ENCODE results near the gene FAM219B. TPM values are rescaled to one million over a fixed set of nuclear protein-coding genes. Genes with fewer than 3 reads are reported as not detected.
"Not testable (repeated sequence)": the region's sequence is repeated elsewhere in the genome, so short reads cannot be mapped to it uniquely, and the experiment has no call there.

Gene FAM219B
- total RNA-seq, 2 experiments from 2014 or later: 31.5 to 37.6 TPM

DNA sequence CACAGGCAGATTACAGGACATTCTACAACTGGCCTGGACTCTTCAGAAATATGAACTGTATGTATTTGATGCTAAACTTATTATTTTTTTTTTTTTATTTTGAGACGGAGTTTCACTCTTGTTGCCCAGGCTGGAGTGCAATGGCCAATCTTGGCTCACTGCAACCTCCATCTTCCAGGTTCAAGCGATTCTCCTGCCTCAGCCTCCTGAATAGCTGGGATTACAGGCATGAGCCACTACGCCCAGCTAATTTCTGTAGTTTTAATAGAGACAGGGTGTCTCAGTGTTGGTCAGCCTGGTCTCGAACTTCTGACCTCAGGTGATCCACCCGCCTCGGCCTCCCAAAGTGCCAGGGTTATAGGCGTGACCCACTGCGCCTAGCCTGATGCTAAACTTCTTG lies 7.1 kb upstream of the FAM219B start:
- not testable (repeated sequence) for H3K27ac Mint-ChIP-seq, DNase-seq, H3K27me3 Mint-ChIP-seq, H3K4me1 Mint-ChIP-seq, H3K9me3 Mint-ChIP-seq, H3K4me3 Mint-ChIP-seq
- H3K36me3 Mint-ChIP-seq: peaks cover 22% of the 10 kb centered on the region

GRCh38 chr15:74913041-74913440 lies 6.4 kb upstream of the FAM219B start:
- Mint-ChIP-seq H3K4me3 (no peak overlapping the region), H3K27ac (no peak overlapping the region), H3K4me1 (no peaks in the 10 kb centered on the region), H3K36me3 (peaks cover 18% of the 10 kb centered on the region), H3K9me3 (no peaks in the 10 kb centered on the region), H3K27me3 (no peaks in the 10 kb centered on the region)
- no peak for DNase-seq

- H3K27ac Mint-ChIP-seq: no peak overlapping the region
- H3K36me3 Mint-ChIP-seq: peaks cover 24% of the 10 kb centered on the region
- peaks cover 25% of the 10 kb centered on the region for H3K4me1 Mint-ChIP-seq
- H3K9me3 Mint-ChIP-seq: no peaks in the 10 kb centered on the region
- DNase-seq: no peak
- H3K27me3 Mint-ChIP-seq: no peaks in the 10 kb centered on the region
- no peak overlapping the region for H3K4me3 Mint-ChIP-seq
These were observed 2.0 kb upstream of the FAM219B start for GRCh38 chr15:74908635-74909034.

DNA sequence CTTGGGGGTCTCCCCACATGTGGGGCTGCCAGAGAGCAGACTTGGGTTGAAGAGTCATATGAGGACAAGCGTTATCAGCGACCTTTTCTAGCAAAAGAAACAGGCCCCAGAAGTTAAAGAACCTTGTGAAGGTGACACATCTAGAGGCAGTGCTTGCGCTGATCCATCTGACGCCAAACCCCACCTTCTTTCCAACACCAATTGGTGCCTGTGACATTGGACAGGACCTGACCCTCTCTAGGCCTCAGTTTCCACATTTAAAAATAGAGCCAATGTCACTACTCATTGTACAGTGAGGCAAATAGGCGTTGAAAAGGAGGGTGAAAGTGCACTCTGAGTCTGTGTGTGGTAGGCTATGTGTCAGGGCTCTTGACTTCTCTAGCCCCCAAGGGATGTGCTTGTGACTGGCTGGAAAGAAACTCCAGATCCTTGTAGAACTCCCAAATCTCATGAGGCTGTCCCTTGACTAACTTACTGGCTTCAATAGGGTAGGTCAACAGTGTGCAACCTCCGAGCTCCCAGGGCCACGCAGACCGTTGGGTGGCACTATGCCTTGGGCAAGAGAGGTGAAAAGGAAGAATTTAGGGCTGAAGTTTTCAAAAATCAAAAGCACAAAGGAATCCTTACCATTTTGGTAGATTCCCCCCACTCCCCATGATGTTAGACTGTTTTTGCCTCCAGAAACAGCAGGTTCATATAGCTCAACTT lies 666 bp upstream of the FAM219B start:
- H3K27me3 Mint-ChIP-seq: no peaks in the 10 kb centered on the region
- H3K36me3 Mint-ChIP-seq: peaks cover 27% of the 10 kb centered on the region
- H3K27ac Mint-ChIP-seq: peak overlapping the region; percentile 89
- no peaks in the 10 kb centered on the region for H3K9me3 Mint-ChIP-seq
- no peak for DNase-seq
- H3K4me1 Mint-ChIP-seq: peaks cover 26% of the 10 kb centered on the region
- H3K4me3 Mint-ChIP-seq: peak overlapping the region; percentile 92

DNA sequence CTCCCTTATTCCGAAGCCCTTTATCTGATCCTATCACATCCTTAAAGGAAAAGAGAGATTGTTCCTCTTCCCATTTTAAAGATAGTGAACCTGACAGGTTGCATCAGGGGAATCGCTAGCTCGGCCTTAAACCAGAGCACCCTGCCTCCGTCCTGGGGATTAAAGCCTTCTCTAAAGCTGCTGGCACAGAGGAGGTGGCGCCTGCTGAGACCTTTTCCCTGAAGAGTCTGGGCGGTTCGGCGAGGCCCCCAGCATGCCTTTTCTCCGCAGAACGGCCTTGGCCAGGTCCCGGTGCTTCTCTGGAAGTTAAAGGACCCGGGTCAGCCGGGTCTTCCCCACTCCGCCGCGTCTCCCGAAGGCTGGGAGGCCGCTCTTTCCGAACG lies 593 bp downstream of the FAM219B start:
- Mint-ChIP-seq H3K4me1 (peaks cover 29% of the 10 kb centered on the region), H3K36me3 (peaks cover 27% of the 10 kb centered on the region), H3K27me3 (no peaks in the 10 kb centered on the region), H3K27ac (peak overlapping the region; percentile 70), H3K9me3 (no peaks in the 10 kb centered on the region), H3K4me3 (peak overlapping the region; percentile 92)
- DNase-seq: no peak

DNA sequence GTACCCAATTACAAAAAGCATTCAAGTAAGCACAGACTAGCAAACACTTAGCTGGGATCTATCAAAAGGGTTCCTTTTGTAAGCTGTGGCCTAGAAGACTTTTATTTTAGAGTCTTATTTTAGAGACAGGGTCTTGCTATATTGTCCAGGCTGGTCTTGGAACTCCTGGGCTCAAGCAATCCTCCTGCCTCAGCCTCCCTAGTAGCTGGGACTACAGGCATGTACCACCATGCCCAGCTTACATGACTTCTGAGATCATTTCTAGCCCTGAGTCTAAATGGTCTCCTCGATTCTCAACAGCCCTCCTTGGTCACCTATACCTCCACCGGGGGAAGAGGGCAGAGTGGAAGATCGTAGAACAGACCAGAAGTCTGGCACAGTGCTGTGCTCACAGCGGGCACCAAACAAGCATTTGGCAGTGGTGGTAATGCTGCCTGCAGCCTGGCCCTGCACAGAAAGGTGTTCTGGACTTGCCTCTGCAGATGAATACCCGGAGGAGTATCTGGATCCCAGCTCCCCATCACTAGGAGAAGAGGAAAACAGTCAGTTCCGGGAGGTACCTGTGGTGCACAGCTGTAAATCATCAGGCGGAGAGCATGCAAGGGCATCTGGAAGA lies 2.4 kb downstream of the FAM219B start:
- no peak overlapping the region for H3K4me3 Mint-ChIP-seq
- DNase-seq: no peak
- peaks cover 29% of the 10 kb centered on the region for H3K4me1 Mint-ChIP-seq
- H3K27ac Mint-ChIP-seq: no peak overlapping the region
- H3K9me3 Mint-ChIP-seq: no peaks in the 10 kb centered on the region
- peaks cover 36% of the 10 kb centered on the region for H3K36me3 Mint-ChIP-seq
- H3K27me3 Mint-ChIP-seq: no peaks in the 10 kb centered on the region

DNA sequence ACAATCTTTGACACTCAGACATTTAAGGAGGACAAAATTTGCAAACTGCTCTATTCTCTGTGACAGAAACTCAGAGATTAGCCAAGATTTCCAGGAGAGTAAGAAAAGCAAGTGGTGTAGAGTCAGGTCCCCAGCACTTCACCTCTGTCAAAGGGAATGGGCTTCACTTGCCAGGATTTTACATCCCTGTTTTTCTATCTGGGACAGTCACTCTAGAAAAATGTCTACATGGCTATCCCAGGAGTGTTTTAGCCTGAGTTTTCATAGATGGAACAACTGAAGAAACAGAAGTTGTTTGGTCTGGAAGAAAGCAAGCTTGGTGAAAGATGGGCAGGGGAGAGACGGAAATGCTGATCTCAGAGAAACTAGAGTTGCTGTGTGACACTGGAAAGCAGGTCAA lies 3.0 kb downstream of the FAM219B start:
- Mint-ChIP-seq H3K27me3 (no peaks in the 10 kb centered on the region), H3K4me1 (peaks cover 29% of the 10 kb centered on the region), H3K4me3 (no peak overlapping the region), H3K9me3 (no peaks in the 10 kb centered on the region), H3K27ac (peak overlapping the region; percentile 63), H3K36me3 (peaks cover 32% of the 10 kb centered on the region)
- no peak for DNase-seq

- Mint-ChIP-seq H3K36me3 (peaks cover 32% of the 10 kb centered on the region), H3K4me3 (no peak overlapping the region), H3K9me3 (no peaks in the 10 kb centered on the region), H3K27ac (peak overlapping the region; percentile 16), H3K27me3 (no peaks in the 10 kb centered on the region), H3K4me1 (peaks cover 29% of the 10 kb centered on the region)
- no peak for DNase-seq
These were observed 4.2 kb downstream of the FAM219B start for GRCh38 chr15:74902295-74903075.

- H3K4me1 Mint-ChIP-seq: peaks cover 23% of the 10 kb centered on the region
- DNase-seq: peak; percentile 52
- H3K36me3 Mint-ChIP-seq: peaks cover 30% of the 10 kb centered on the region
- no peak overlapping the region for H3K27ac Mint-ChIP-seq
- no peaks in the 10 kb centered on the region for H3K9me3 Mint-ChIP-seq
- no peaks in the 10 kb centered on the region for H3K27me3 Mint-ChIP-seq
- H3K4me3 Mint-ChIP-seq: no peak overlapping the region
These were observed 5.0 kb downstream of the FAM219B start for GRCh38 chr15:74901612-74902063.

- peak overlapping the region; percentile 56 for H3K27ac Mint-ChIP-seq
- no peaks in the 10 kb centered on the region for H3K9me3 Mint-ChIP-seq
- DNase-seq: no peak
- H3K4me3 Mint-ChIP-seq: no peak overlapping the region
- H3K36me3 Mint-ChIP-seq: peaks cover 30% of the 10 kb centered on the region
- no peaks in the 10 kb centered on the region for H3K27me3 Mint-ChIP-seq
- peaks cover 19% of the 10 kb centered on the region for H3K4me1 Mint-ChIP-seq
These were observed 9.3 kb downstream of the FAM219B start for GRCh38 chr15:74897300-74897701.

DNA sequence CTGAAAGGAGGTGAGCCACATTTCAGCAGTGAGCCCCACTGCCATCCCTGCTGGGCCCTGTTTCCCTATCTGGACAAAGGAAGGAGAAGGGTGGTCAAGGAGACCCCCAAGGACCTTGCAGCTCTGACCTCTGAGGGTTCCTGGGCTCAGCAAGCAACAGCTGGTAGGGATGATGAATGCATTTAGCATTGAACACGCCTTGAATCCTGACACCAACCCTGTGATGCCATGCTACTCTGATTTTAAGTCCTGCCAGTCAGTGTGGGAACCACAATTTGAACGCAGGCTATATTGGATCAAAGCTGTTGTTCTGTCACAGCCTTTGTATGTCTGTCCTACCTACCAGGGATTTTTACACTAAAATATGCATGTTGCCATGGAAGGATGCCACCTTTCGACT lies 10.3 kb downstream of the FAM219B start:
- H3K4me1 Mint-ChIP-seq: peaks cover 18% of the 10 kb centered on the region

GRCh38 chr15:74895830-74896229 lies 10.8 kb downstream of the FAM219B start:
- Mint-ChIP-seq H3K36me3 (peaks cover 37% of the 10 kb centered on the region), H3K27me3 (no peaks in the 10 kb centered on the region), H3K27ac (no peak overlapping the region), H3K4me1 (peaks cover 19% of the 10 kb centered on the region), H3K4me3 (no peak overlapping the region), H3K9me3 (no peaks in the 10 kb centered on the region)
- no peak for DNase-seq

More for the DNA sequence above, 10.3 kb downstream of the FAM219B start:
- no peak overlapping the region for H3K27ac Mint-ChIP-seq
- H3K9me3 Mint-ChIP-seq: no peaks in the 10 kb centered on the region
- no peak for DNase-seq
- no peaks in the 10 kb centered on the region for H3K27me3 Mint-ChIP-seq
- peaks cover 36% of the 10 kb centered on the region for H3K36me3 Mint-ChIP-seq
- H3K4me3 Mint-ChIP-seq: no peak overlapping the region

DNA sequence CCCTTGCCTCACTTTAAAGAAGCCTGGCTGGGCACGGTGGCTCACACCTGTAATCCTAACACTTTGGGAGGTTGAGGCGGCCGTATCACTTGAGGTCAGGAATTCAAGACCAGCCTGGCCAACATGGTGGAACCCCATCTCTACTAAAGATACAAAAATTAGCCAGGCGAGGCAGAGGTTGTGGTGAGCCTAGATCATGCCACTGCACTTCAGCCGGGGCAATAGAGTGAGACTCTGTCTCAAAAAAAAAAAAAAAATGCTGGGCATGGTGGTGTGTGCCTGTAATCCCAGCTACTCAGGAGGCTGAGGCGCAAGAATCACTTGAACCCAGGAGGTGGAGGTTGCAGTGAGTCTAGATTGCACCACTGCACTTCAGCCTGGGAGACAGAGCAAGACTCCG lies 12.3 kb downstream of the FAM219B start:
- Mint-ChIP-seq H3K36me3 (peaks cover 31% of the 10 kb centered on the region), H3K4me1 (peaks cover 27% of the 10 kb centered on the region)
- not testable (repeated sequence) for H3K9me3 Mint-ChIP-seq, H3K27me3 Mint-ChIP-seq, H3K27ac Mint-ChIP-seq, H3K4me3 Mint-ChIP-seq, DNase-seq

- peaks cover 31% of the 10 kb centered on the region for H3K36me3 Mint-ChIP-seq
- no peaks in the 10 kb centered on the region for H3K27me3 Mint-ChIP-seq
- H3K27ac Mint-ChIP-seq: peak overlapping the region; percentile 54
- no peak for DNase-seq
- H3K9me3 Mint-ChIP-seq: no peaks in the 10 kb centered on the region
- no peak overlapping the region for H3K4me3 Mint-ChIP-seq
- peaks cover 34% of the 10 kb centered on the region for H3K4me1 Mint-ChIP-seq
These were observed 13.0 kb downstream of the FAM219B start for GRCh38 chr15:74893627-74894026.

GRCh38 chr15:74892931-74893330 lies 13.7 kb downstream of the FAM219B start:
- peaks cover 31% of the 10 kb centered on the region for H3K36me3 Mint-ChIP-seq
- DNase-seq: no peak
- peaks cover 34% of the 10 kb centered on the region for H3K4me1 Mint-ChIP-seq
- H3K27ac Mint-ChIP-seq: peak overlapping the region; percentile 27
- H3K9me3 Mint-ChIP-seq: no peaks in the 10 kb centered on the region
- no peaks in the 10 kb centered on the region for H3K27me3 Mint-ChIP-seq
- no peak overlapping the region for H3K4me3 Mint-ChIP-seq
